Renal cortex interstitium (tissue), 11 donors: ENCODE results near the gene IL16. TPM values are rescaled to one million over a fixed set of nuclear protein-coding genes. Genes with fewer than 3 reads are reported as not detected.
A peak's percentile ranks its signal among the peaks of the same experiment; 100 is the strongest.

Source experiments
- DNase-seq, 11 donors: peaks; one replicate each; pipeline ENCODE4 v3.0.0-alpha.2; 2013; ENCODE audit warnings: low read depth in 9 of 11, low spot score in 4 of 11; ENCODE audit errors: extremely low read depth in 1 of 11
- polyA plus RNA-seq, 3 donors: library from polyadenylated mRNA; unstranded; fragments of 120-200 nt; gene quantifications; one replicate each; pipeline ENCODE4 v1.2.1, GENCODE V29; 2013; ENCODE audit not compliant: insufficient read length in 3 of 3

The IL16 gene
- polyA plus RNA-seq, 3 donors = 5.2 to 5.5 (median 5.4) TPM

DNA sequence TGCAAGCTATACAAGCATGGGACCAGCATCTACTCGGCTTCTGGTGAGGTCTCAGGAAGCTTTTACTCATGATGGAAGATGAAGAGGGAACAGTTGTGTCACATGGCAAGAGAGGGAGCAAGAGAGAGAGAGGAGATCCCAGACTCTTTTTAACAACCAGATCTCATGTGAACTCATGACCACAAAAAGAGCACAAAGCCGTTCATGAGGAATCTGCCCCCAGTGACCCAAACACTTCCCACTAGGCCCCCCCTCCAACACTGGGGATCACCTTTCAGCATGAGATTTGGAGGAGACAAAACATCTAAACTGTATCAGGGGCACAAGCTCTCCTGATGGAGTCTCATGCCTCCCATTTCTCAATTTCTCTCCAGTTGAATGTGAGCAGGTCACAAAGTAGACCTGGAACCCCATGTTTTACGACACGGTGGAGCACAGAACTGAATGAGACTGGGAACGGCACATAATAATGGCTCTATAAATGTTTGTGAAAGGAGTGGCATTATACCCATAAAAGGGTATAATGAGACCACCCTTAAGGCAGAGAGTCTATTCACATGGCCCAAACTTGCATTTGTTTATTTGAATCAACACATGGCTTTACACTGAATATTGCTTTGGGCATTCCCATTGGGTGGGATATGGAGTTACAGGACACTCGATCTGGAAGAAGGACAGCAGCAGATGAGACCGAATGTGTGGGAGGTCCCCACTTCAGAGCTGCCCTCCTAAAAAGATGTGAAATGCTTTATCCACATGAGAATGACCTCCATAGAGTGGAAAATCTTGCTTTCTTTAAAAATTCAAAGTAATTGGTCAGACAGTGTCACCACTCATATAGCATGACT lies 38.8 kb downstream of the IL16 start:
- no peak for DNase-seq

- DNase-seq = no peak
Measured at GRCh38 chr15:81239190-81239589, 42.5 kb downstream of the IL16 start.

GRCh38 chr15:81242778-81243177 lies 46.1 kb downstream of the IL16 start:
- DNase-seq = no peak

- no peak for DNase-seq
Measured at GRCh38 chr15:81244306-81244705, 47.6 kb downstream of the IL16 start.

- DNase-seq = no peak
Measured at GRCh38 chr15:81253846-81254245, 57.2 kb downstream of the IL16 start.

DNA sequence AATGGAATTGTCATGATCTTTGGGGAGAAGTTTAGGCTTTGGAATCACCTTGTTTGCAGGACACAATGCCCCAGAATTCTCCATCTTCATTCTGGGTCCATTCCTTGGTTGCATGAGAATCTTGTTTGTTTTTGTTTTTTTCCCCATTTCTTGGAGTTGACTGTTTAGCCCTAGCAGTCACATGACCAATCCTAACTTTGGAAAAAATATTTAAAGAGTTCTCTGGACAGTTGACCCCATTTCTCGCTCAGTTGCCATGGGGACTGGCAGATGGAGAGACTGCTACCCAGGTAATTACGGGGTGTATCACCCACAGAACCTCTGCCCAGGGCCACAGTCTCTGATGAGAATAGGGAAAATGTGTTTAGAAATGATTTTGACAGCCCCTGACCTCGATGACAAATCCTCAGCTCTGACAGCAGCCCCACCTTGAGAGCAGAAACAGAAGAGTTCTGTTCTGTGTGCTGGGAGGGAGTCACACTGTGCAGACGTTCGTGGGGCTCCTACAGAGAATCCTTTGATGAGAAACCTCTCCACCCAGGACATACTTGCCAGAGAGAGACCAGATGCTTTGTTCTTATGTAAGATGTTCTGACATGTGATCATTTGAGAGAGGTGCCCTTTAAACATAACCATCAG lies 57.7 kb downstream of the IL16 start:
- DNase-seq = no peak

- no peak for DNase-seq
Measured at GRCh38 chr15:81254916-81255290, 58.2 kb downstream of the IL16 start.

DNA sequence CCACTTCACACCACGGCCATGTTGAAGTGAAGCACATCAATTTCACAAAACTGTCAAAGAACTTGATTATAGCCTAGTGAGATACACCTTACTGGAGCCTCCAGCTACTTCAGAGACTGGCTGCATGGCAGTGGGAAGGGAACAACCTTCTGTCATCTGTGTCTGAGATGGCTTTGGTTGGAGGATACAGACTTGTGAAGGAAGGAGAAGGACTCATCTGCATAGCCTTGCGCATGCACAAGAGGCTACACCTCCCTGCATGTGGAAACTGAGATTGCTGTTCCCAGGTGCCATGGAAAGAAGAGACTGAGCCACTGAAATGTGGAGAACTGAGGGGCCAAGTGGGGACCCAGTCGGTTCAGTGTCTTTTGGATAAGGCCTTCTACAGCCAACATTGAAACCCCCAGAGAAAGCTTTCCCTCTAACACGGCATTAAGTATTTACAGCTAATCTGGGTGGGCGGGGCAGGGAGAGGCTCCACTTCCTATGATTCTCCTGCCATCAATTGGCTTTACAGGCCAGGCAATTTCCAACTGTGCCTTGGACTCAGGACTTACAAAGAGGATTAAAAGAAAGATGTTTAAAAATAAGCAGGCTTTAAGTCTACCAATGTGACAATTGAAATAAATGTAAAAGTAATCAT lies 58.8 kb downstream of the IL16 start:
- DNase-seq = no peak

DNA sequence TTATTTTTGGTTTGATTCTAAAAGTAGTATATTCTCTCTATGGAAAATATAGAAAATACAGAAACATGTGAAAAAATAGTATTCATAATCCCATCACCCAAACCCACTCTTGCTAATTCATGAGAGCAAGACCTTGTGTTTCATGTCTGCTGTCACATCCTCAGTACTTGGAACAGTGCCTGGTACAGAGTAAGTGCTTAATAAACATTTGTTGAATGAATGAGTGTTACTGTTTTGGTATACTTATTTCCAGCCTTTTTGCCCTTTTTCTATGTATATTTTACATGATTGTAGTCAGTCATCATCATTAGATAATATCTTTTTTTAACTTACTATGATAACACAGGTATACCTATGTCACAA lies 59.3 kb downstream of the IL16 start:
- DNase-seq = no peak

GRCh38 chr15:81256916-81257315 lies 60.2 kb downstream of the IL16 start:
- DNase-seq = peak in 1 of 11 donors; percentile 13

GRCh38 chr15:81257435-81257834 lies 60.8 kb downstream of the IL16 start:
- DNase-seq = no peak

- DNase-seq = no peak
Measured at GRCh38 chr15:81258455-81258854, 61.8 kb downstream of the IL16 start.

DNA sequence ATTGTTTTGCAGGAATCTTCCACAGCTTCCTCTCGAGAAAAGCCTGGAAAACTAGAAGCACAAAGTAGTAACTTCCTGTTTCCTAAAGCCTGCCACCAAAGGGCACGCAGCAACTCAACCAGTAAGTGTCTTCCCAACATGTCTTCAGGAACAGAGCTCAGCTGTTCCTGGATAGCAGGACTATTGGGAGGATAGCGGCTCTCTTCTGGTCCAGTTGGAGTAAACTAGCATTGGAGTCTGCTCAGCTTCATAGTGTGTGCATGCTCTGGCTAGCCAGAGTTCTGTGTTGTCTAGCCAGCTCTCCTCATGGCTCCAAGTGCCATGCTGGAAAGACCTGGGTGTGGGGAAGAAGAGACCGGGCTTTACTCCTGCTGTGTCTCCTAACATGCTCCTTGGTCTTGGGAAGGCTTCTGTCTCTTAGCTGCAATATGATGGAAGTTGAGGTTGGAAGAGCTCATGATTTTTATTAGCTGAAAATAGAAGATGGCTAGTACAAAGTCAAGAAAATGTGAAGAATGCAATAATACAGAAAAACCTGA lies 63.1 kb downstream of the IL16 start:
- no peak for DNase-seq

- no peak for DNase-seq
Measured at GRCh38 chr15:81261172-81261811, 64.6 kb downstream of the IL16 start.

GRCh38 chr15:81263477-81263876 lies 66.8 kb downstream of the IL16 start:
- DNase-seq = no peak

DNA sequence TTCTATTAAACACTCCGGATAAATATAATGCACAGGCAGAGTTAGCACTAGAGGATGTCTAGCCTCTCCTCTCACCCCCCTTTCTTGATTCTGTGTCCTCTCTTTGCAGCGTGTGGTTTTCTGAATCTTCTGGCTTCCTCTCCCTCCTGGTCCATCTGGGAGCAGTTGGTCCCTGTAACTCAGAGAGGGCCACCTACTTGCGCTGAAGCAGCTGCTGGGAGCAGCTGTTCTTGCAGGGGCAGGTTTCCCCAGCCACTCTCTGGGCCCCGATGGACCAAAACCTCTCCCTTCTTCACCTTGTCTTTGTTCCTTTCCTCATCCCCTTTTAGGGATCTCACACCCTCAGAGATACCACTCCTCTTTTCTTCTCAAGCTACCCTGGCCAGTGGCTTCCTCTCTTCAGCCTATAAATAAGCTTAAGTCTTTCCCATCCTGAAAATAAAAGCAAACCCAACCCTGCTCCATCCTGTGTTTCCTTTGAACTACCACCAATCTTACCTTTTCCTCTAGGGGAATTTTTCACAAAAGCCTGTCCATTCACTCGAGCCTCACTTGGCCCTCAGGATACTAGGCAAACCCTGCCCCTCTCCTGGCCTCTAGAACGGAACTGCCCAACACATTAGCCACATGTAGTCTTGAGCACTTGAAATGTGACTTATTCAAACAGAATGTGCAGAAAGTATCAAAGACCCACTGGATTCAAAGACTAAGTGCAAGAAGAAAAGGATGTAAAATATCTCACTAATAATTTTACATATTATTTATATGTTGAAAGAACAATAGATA lies 67.6 kb downstream of the IL16 start:
- no peak for DNase-seq

DNA sequence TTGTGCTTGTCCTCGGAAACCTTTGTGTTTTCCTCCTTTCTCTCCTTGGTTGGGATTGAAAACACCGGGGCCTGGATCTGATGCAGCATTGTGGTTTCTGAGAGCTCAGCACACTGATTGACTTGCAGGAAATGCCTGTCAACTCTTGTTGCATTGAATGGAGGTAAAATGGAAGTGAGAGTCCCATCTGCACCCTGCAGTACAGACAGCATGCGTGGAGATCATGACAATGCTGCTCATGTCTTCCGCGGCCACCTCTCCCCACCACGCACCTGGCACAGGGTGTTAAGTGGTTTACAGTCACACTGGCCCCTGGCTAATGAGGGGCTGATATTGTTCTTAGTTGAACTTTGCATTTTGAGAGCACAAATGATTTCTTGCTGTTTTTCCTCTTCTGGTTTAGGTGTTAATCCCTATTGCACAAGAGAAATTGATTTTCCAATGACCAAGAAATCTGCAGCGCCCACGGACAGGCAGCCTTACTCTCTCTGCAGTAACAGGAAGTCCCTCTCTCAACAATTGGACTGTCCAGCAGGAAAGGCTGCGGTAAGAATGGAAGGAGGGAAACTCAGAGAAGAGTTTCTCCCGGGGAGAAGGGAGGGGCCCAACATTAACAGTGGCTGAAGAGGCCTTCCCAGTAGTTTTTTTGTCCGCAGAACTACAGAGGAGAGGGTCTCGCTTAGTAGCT lies 68.7 kb downstream of the IL16 start:
- no peak for DNase-seq
